Nephron (organoid): ENCODE measurements around the gene PSMB7.

Source experiments
- H3K27ac Mint-ChIP-seq, 3 experiments: 2 replicates each; pipeline ENCODE4 v1.8.0; 2020; ENCODE audit warnings: mixed read lengths in 3 of 3, mild to moderate bottlenecking in 2 of 3, moderate library complexity in 1 of 3
- H3K27me3 Mint-ChIP-seq: 2 replicates; pipeline ENCODE4 v1.8.0; 2021; ENCODE audit warnings: low read depth, mild to moderate bottlenecking, moderate library complexity, mixed read lengths
- H3K36me3 Mint-ChIP-seq: 2 replicates; pipeline ENCODE4 v1.8.0; 2020; ENCODE audit warnings: low read depth, mixed read lengths
- H3K4me1 Mint-ChIP-seq: 2 replicates; pipeline ENCODE4 v1.8.0; 2020; ENCODE audit warnings: mixed read lengths
- H3K4me3 Mint-ChIP-seq, 3 experiments: 2 replicates each; pipeline ENCODE4 v1.8.0; 2020; ENCODE audit warnings: mild to moderate bottlenecking in 3 of 3, mixed read lengths in 3 of 3, moderate library complexity in 2 of 3
- H3K9me3 Mint-ChIP-seq: 2 replicates; pipeline ENCODE4 v1.8.0; 2020; ENCODE audit warnings: mixed read lengths
- TF ChIP-seq, protein P1 (sequence below), 3 experiments: fragments of 200-600 bp; sonication (generic); IDR thresholded peaks; one replicate each; pipeline ENCODE4 v1.5.0; 2021; ENCODE audit warnings: antibody characterized with exemption in 3 of 3; ENCODE audit not compliant: unreplicated experiment in 3 of 3

The PSMB7 gene

DNA sequence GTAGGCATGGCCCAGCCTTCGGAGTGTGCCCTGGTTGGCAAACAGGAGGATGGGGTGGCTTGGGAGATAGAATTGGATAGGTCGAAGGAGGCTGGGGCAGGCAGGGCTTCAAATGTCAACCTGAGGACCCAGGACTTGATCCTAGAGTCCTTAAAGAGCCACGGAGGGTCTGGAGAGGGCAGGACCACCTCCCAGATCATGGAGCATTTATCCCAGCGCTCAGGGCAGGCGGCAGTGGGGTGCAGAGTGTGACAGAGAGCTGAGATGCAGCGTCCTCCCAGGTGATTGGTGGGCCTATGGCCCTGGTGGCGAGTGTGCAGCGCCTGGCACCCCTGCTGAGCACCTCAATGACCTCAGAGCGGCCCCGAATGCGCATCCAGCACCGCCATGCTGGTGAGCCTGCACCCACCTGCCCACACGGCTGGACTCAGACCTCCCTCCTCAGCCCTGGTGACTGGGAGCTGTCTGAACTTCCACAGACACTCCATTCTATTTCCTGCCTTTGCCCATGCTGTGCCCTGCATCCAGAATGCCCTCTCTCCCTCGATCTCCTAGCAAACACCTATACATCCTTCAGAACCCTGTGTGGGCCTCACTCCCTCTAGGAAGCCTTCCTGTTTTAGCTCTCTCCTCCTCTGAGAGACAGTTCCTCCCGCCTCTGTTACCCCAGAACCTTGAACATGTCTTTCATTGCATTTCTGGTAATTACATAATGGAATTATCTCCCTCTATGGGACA is 41.3 kb upstream of the PSMB7 start:
- Mint-ChIP-seq H3K4me1 (no peaks in the 10 kb centered on the region), H3K4me3 (peak overlapping the region in 1 of 3 experiments; percentile 17), H3K27ac (no peak overlapping the region), H3K36me3 (no peaks in the 10 kb centered on the region), H3K9me3 (no peaks in the 10 kb centered on the region), H3K27me3 (peaks cover 49% of the 10 kb centered on the region)
- TF ChIP-seq, protein P1, sequence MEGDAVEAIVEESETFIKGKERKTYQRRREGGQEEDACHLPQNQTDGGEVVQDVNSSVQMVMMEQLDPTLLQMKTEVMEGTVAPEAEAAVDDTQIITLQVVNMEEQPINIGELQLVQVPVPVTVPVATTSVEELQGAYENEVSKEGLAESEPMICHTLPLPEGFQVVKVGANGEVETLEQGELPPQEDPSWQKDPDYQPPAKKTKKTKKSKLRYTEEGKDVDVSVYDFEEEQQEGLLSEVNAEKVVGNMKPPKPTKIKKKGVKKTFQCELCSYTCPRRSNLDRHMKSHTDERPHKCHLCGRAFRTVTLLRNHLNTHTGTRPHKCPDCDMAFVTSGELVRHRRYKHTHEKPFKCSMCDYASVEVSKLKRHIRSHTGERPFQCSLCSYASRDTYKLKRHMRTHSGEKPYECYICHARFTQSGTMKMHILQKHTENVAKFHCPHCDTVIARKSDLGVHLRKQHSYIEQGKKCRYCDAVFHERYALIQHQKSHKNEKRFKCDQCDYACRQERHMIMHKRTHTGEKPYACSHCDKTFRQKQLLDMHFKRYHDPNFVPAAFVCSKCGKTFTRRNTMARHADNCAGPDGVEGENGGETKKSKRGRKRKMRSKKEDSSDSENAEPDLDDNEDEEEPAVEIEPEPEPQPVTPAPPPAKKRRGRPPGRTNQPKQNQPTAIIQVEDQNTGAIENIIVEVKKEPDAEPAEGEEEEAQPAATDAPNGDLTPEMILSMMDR (IDR thresholded peaks at IDR 0.05; ENCODE audit: unreplicated experiment in 3 of 3) = no peak

DNA sequence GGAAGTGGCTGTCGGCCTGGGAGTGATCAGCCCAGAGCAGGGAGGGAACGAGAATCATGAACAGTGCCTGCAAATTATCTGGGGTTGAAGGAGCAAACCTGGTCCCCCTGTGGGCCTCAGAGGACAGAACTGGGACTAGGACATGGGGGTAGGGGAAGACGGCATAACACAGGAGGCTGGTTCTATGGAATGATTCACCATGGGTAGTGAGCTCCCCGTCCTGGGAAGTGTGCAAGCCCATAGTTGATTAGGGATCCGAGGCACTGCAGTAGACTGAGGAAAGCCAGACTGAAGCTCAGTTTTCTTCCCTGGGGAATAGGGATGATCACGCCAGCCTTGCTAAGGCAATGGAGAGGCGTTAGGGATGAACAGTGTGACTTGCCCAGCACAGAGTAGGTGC is 40.6 kb upstream of the PSMB7 start:
- Mint-ChIP-seq H3K4me1 (peaks cover under 1% of the 10 kb centered on the region), H3K36me3 (no peaks in the 10 kb centered on the region), H3K9me3 (no peaks in the 10 kb centered on the region), H3K27me3 (peaks cover 56% of the 10 kb centered on the region), H3K4me3 (no peak overlapping the region), H3K27ac (no peak overlapping the region)
- TF ChIP-seq, protein P1 (IDR thresholded peaks at IDR 0.05; ENCODE audit: unreplicated experiment in 3 of 3) = no peak

DNA sequence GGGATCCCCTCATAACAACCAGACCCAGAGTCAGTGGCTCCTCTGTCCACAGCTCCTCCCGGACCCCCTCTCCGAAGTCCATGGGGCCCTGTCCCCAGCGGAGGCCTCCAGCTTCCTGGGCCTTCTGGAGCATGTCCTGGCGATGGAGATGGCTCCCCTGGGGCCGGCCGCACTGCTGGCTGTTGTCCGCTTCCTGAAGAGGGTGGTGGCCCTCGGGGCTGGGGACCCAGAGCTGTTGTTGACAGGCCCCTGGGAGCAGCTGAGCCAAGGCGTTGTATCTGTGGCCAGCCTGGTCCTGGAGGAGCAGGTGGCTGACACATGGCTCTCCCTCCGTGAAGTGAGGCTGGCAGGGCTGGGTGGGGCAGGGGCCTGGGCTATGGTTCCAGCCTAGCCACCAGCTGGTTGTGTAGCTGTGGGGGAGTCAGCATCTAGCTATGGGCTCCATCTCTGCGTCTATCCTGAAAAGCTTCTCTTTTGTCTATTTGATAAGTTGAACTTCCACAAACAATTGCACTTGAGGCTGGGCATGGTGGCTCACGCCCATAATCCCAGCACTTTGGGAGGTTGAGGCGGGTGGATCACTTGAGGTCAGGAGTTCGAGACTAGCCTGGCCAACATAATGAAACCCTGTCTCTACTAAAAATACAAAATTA is 39.7 kb upstream of the PSMB7 start:
- Mint-ChIP-seq H3K27me3 (peaks cover 63% of the 10 kb centered on the region), H3K9me3 (no peaks in the 10 kb centered on the region), H3K36me3 (no peaks in the 10 kb centered on the region), H3K4me1 (peaks cover 5% of the 10 kb centered on the region), H3K27ac (no peak overlapping the region), H3K4me3 (no peak overlapping the region)
- TF ChIP-seq, protein P1 (IDR thresholded peaks at IDR 0.05; ENCODE audit: unreplicated experiment in 3 of 3) = no peak

DNA sequence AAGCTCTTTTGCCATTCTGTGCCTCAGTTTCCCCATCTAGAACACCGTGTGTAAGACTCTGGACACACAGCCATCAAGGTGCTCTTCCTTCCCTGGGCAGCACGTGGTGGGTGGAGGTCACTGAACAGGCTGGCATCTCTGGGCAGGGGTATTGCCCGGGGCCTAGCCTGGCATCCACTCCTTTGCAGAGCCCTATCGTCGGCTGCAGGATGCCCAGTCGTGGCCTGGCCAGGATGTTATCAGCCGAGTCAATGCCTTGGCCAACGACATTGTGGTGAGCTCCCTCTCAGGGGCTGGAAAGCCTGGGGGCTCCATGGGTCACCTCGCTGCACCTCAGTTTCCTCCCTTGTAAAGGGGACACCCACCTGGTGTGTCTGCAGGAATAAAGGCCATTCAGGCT is 39.1 kb upstream of the PSMB7 start:
- H3K4me3 Mint-ChIP-seq = no peak overlapping the region
- TF ChIP-seq, protein P1 (IDR thresholded peaks at IDR 0.05; ENCODE audit: unreplicated experiment in 3 of 3) = no peak
- peaks cover 5% of the 10 kb centered on the region for H3K4me1 Mint-ChIP-seq
- H3K9me3 Mint-ChIP-seq = no peaks in the 10 kb centered on the region
- H3K27ac Mint-ChIP-seq = no peak overlapping the region
- H3K27me3 Mint-ChIP-seq = peaks cover 70% of the 10 kb centered on the region
- no peaks in the 10 kb centered on the region for H3K36me3 Mint-ChIP-seq

DNA sequence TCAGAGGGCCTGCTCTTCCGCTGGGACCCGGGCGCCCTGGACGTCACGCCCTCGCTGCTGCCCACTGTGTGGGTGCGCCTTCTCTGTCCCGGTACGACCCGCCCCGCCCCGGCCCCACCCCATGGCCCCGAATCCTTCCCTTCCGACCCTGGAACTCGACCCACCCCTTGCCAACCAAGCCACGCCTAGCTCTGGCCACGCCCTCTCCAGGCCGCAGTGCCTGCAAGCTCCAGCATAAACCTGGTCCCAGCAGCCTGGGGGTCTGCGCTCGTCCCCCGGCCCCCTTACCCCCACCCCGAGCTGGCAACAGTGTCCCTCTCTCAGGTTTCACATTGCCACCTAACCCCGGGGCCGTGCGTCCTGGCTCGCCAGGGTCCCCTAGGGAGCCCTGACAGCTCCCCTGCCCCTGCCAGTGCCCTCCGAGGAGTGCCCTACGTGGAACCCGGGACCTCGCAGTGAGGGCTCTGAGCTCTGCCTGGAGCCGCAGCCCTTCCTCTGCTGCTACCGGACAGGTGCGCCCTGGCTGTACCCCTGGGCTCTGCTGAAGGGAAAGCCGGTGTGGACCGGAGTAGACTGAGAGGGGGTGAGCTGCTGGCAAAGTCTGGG is 38.4 kb upstream of the PSMB7 start:
- peaks cover 5% of the 10 kb centered on the region for H3K4me1 Mint-ChIP-seq
- peak overlapping the region in 1 of 3 experiments; percentile 31 for H3K4me3 Mint-ChIP-seq
- H3K27me3 Mint-ChIP-seq = peaks cover 67% of the 10 kb centered on the region
- TF ChIP-seq, protein P1 (IDR thresholded peaks at IDR 0.05; ENCODE audit: unreplicated experiment in 3 of 3) = no peak
- H3K27ac Mint-ChIP-seq = no peak overlapping the region
- no peaks in the 10 kb centered on the region for H3K9me3 Mint-ChIP-seq
- no peaks in the 10 kb centered on the region for H3K36me3 Mint-ChIP-seq
